Fibroblast of lung (primary cell): ENCODE data around the gene JPT1. TPM values are rescaled to one million over a fixed set of nuclear protein-coding genes. Genes with fewer than 3 reads are reported as not detected.

ENCODE experiments used
- DNase-seq, 2 donors: peaks; one replicate each; pipeline versions ENCODE4 v3.0.0 to v3.0.0-alpha.2; 2010; ENCODE audit warnings: low read depth in 2 of 2
- H2AFZ ChIP-seq: 2 replicates; pipeline ENCODE4 v1.5.1; 2012; ENCODE audit warnings: low read length, control low read depth, inconsistent platforms
- H3K27ac ChIP-seq: 2 replicates; pipeline ENCODE4 v1.5.1; 2011; ENCODE audit warnings: low read length, control low read depth; ENCODE audit not compliant: insufficient read depth
- H3K27me3 ChIP-seq: 2 replicates; pipeline ENCODE4 v1.5.1; 2011; ENCODE audit warnings: mild to moderate bottlenecking, low read length; ENCODE audit not compliant: control insufficient read depth, insufficient read depth
- H3K36me3 ChIP-seq: 2 replicates; pipeline ENCODE4 v1.5.1; 2011; ENCODE audit warnings: low read length; ENCODE audit not compliant: control insufficient read depth, insufficient read depth
- H3K4me1 ChIP-seq: 2 replicates; pipeline ENCODE4 v1.5.1; 2011; ENCODE audit warnings: low read length; ENCODE audit not compliant: control insufficient read depth, insufficient read depth; ENCODE audit errors: extremely low read depth
- H3K4me2 ChIP-seq: 2 replicates; pipeline ENCODE4 v1.5.1; 2011; ENCODE audit warnings: low read length, control low read depth; ENCODE audit not compliant: insufficient read depth; ENCODE audit errors: extremely low read depth
- H3K4me3 ChIP-seq, 4 experiments: fragments of 200-600 bp in 1 of 4; sonication (generic) in 1 of 4; replicated peaks in 1 of 4; 2 replicates each; pipeline ENCODE4 v1.5.1; 2011 to 2016; ENCODE audit warnings: low read length in 4 of 4, low read depth in 3 of 4, mild to moderate bottlenecking in 3 of 4, control low read depth in 2 of 4, inconsistent platforms in 1 of 4, mixed read lengths in 1 of 4; ENCODE audit not compliant: insufficient read depth in 1 of 4; ENCODE audit errors: control extremely low read depth in 1 of 4
- H3K79me2 ChIP-seq: 2 replicates; pipeline ENCODE4 v1.5.1; 2012; ENCODE audit warnings: mild to moderate bottlenecking, low read length, inconsistent platforms; ENCODE audit not compliant: control insufficient read depth, insufficient read depth
- H3K9ac ChIP-seq: 2 replicates; pipeline ENCODE4 v1.5.1; 2011; ENCODE audit warnings: mild to moderate bottlenecking, low read length, control low read depth; ENCODE audit not compliant: insufficient read depth
- H3K9me3 ChIP-seq: 2 replicates; pipeline ENCODE4 v1.5.1; 2012; ENCODE audit warnings: low read depth, low read length; ENCODE audit not compliant: control insufficient read depth, insufficient read depth
- H4K20me1 ChIP-seq: 2 replicates; pipeline ENCODE4 v1.5.1; 2011; ENCODE audit warnings: low read length; ENCODE audit not compliant: control insufficient read depth, insufficient read depth; ENCODE audit errors: extremely low read depth
- EZH2 ChIP-seq: IDR thresholded peaks from 2 replicates; pipeline ENCODE4 v1.5.1; 2012; ENCODE audit warnings: low read length, control low read depth, mild to moderate bottlenecking; ENCODE audit errors: missing control alignments
- polyA plus RNA-seq, 2 donors: library from polyadenylated mRNA; depleted of rRNA in 1 of 2; stranded (reverse) in 1 of 2; unstranded in 1 of 2; fragments of >200 nt; gene quantifications; 2 replicates each; pipeline ENCODE4 v1.2.1, GENCODE V29; 2011 to 2012; ENCODE audit warnings: missing spikeins in 1 of 2
- total RNA-seq: library from RNA; depleted of rRNA; stranded (reverse); fragments of >200 nt; gene quantifications from 2 replicates; pipeline ENCODE4 v1.2.1, GENCODE V29; 2014
- TF ChIP-seq, protein P1 (sequence below), 2 donors: IDR thresholded peaks in 1 of 2; conservative IDR thresholded peaks in 1 of 2; 1 replicate in 1 of 2; 2 replicates in 1 of 2; pipeline ENCODE4 v1.5.1; 2011 to 2012; ENCODE audit warnings: low read length in 2 of 2, control low read depth in 1 of 2, inconsistent platforms in 1 of 2, low read depth in 1 of 2, mild to moderate bottlenecking in 1 of 2

JPT1 gene
- total and polyA plus RNA-seq, 2 donors (not counting 1 experiment from before 2014, with no cell fraction given), result 78.8 to 142 TPM

DNA sequence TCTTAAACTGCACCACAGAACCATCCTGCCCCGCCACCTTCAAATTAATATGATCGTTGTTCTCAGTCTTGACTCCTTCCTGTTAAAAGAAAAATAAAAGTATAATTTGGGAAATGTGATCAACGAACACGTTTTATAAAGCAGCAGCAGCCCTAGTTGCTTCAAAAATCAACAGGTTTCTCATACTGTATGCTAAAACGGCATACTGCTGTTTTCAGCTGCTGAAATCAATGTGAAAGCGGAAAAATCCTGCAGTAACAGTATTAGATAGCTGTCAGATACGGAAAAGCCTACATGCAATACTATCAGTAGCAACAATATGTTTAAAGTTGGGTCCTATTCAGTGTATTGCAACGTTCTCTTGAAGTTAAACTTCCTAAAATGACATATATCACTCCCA is 26.8 kb upstream of the JPT1 start:
- Histone ChIP-seq H3K36me3 (peaks cover 6% of the 10 kb centered on the region), H3K4me1 (no peaks in the 10 kb centered on the region), H3K27ac (no peak overlapping the region), H3K79me2 (peaks cover 60% of the 10 kb centered on the region), H2AFZ (no peak overlapping the region), H3K27me3 (no peaks in the 10 kb centered on the region), H3K4me2 (peak overlapping the region; percentile 100), H3K9ac (peak overlapping the region; percentile 30), H3K4me3 (peak overlapping the region; percentile 76 to 99 (median 94)), H3K9me3 (no peaks in the 10 kb centered on the region), H4K20me1 (peaks cover 4% of the 10 kb centered on the region)
- no peak for DNase-seq
- no peak for TF ChIP-seq EZH2
- TF ChIP-seq, protein P1, sequence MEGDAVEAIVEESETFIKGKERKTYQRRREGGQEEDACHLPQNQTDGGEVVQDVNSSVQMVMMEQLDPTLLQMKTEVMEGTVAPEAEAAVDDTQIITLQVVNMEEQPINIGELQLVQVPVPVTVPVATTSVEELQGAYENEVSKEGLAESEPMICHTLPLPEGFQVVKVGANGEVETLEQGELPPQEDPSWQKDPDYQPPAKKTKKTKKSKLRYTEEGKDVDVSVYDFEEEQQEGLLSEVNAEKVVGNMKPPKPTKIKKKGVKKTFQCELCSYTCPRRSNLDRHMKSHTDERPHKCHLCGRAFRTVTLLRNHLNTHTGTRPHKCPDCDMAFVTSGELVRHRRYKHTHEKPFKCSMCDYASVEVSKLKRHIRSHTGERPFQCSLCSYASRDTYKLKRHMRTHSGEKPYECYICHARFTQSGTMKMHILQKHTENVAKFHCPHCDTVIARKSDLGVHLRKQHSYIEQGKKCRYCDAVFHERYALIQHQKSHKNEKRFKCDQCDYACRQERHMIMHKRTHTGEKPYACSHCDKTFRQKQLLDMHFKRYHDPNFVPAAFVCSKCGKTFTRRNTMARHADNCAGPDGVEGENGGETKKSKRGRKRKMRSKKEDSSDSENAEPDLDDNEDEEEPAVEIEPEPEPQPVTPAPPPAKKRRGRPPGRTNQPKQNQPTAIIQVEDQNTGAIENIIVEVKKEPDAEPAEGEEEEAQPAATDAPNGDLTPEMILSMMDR (conservative IDR thresholded peaks at IDR 0.05 in 1 of 2, IDR thresholded peaks at IDR 0.05 in 1 of 2; ENCODE audit: low read depth in 1 of 2, low read length in 2 of 2), result no peak

DNA sequence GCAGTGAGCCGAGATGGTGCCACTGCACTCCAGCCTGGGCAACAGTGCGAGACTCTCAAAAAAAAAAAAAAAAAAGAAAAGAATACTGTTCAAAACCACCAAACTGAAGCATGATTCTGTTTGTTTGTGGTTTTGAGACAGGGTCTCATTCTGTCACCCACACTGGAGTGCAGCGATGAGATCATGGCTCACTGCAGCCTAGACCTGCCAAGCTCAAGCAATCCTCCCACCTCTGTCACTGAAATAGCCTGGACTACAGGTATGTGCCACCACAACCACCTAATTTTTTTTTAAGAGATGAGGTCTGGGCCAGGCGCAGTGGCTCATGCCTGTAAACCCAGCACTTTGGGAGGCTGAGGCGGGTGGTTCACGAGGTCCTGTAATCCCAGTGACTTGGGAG is 24.1 kb upstream of the JPT1 start:
- Histone ChIP-seq H3K36me3 (peaks cover 9% of the 10 kb centered on the region), H3K27me3 (no peaks in the 10 kb centered on the region), H3K4me1 (no peaks in the 10 kb centered on the region), H4K20me1 (peaks cover 4% of the 10 kb centered on the region), H2AFZ (no peak overlapping the region), H3K4me2 (no peak overlapping the region), H3K27ac (no peak overlapping the region), H3K4me3 (no peak overlapping the region), H3K79me2 (peaks cover 69% of the 10 kb centered on the region), H3K9ac (no peak overlapping the region), H3K9me3 (no peaks in the 10 kb centered on the region)
- DNase-seq, result no peak
- TF ChIP-seq EZH2, result no peak
- TF ChIP-seq, protein P1 (conservative IDR thresholded peaks at IDR 0.05 in 1 of 2, IDR thresholded peaks at IDR 0.05 in 1 of 2; ENCODE audit: low read depth in 1 of 2, low read length in 2 of 2), result no peak

DNA sequence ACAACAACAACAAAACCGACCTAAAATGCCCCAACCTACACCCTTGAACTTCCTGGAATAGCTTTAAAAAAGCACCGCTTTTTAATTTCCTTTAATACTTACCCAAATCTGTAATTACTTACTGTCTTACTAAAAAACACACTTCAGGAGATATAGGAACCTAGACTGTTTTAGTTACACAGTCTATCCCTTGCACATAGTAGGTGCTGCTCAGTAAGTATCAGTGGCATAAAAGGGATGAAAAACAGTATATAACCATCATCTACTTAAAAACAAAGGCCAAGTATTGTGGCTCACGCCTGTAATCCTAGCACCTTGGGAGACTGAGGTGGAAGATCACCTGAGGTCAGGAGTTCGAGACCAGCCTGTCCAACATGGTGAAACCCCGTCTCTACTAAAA is 22.3 kb upstream of the JPT1 start:
- Histone ChIP-seq H3K79me2 (peaks cover 67% of the 10 kb centered on the region), H3K27me3 (no peaks in the 10 kb centered on the region), H3K27ac (no peak overlapping the region), H3K4me2 (no peak overlapping the region), H3K9me3 (no peaks in the 10 kb centered on the region), H4K20me1 (peaks cover 2% of the 10 kb centered on the region), H3K9ac (no peak overlapping the region), H3K4me3 (no peak overlapping the region), H3K4me1 (no peaks in the 10 kb centered on the region), H3K36me3 (peaks cover 11% of the 10 kb centered on the region), H2AFZ (no peak overlapping the region)
- TF ChIP-seq, protein P1 (conservative IDR thresholded peaks at IDR 0.05 in 1 of 2, IDR thresholded peaks at IDR 0.05 in 1 of 2; ENCODE audit: low read depth in 1 of 2, low read length in 2 of 2), result no peak
- no peak for TF ChIP-seq EZH2
- no peak for DNase-seq
